Activated CD8-positive, alpha-beta memory T cell treated with anti-CD3 and anti-CD28 coated beads, Interleukin-2, amount 50 U/mL, for 4 hours (primary cell): ENCODE data around the gene DYNC2LI1.

Experiments used
- DNase-seq: peaks from one replicate; pipeline ENCODE4 v3.0.0-alpha.2; 2020

The DYNC2LI1 gene

GRCh38 chr2:43819491-43820163, 45.8 kb downstream of the DYNC2LI1 start:
- DNase-seq, result no peak

GRCh38 chr2:43822839-43823238, 49.0 kb downstream of the DYNC2LI1 start:
- DNase-seq, result no peak

GRCh38 chr2:43823751-43824150, 49.9 kb downstream of the DYNC2LI1 start:
- DNase-seq, result no peak

- DNase-seq, result no peak
Measured at GRCh38 chr2:43824512-43824911, 50.7 kb downstream of the DYNC2LI1 start.

GRCh38 chr2:43824951-43825493, 51.2 kb downstream of the DYNC2LI1 start:
- no peak for DNase-seq

- no peak for DNase-seq
Measured at GRCh38 chr2:43825841-43826240, 52.0 kb downstream of the DYNC2LI1 start.

GRCh38 chr2:43826305-43827250, 52.7 kb downstream of the DYNC2LI1 start:
- DNase-seq, result no peak

GRCh38 chr2:43831543-43832294, 57.9 kb downstream of the DYNC2LI1 start:
- no peak for DNase-seq

- DNase-seq, result no peak
Measured at GRCh38 chr2:43832457-43832856, 58.6 kb downstream of the DYNC2LI1 start.

GRCh38 chr2:43837033-43837432, 63.2 kb downstream of the DYNC2LI1 start:
- DNase-seq, result no peak

- no peak for DNase-seq
Measured at GRCh38 chr2:43837831-43838559, 64.2 kb downstream of the DYNC2LI1 start.

GRCh38 chr2:43838560-43839267, 64.9 kb downstream of the DYNC2LI1 start, which contains the start of the genes ABCG5 and ABCG8:
TSS of gene ABCG5 (minus strand) at chr2:43838839. CDS start at chr2:43838679, 160 bp downstream.
TSS of gene ABCG8 (plus strand) at chr2:43838971. CDS start at chr2:43839054, 83 bp downstream.
- no peak for DNase-seq

GRCh38 chr2:43839776-43840564, 66.1 kb downstream of the DYNC2LI1 start:
- no peak for DNase-seq

- DNase-seq, result no peak
Measured at GRCh38 chr2:43840965-43841364, 67.1 kb downstream of the DYNC2LI1 start.

- no peak for DNase-seq
Measured at GRCh38 chr2:43841949-43842865, 68.4 kb downstream of the DYNC2LI1 start.

GRCh38 chr2:43842866-43843226, 69.0 kb downstream of the DYNC2LI1 start:
- DNase-seq, result no peak

- no peak for DNase-seq
Measured at GRCh38 chr2:43845181-43845580, 71.3 kb downstream of the DYNC2LI1 start.

GRCh38 chr2:43846140-43846793, 72.4 kb downstream of the DYNC2LI1 start:
- no peak for DNase-seq

- no peak for DNase-seq
Measured at GRCh38 chr2:43848214-43848613, 74.4 kb downstream of the DYNC2LI1 start.
